Activated B cell treated with CpG ODN at 0.5 μM for 24 hours (primary cell): ENCODE data around the gene MAML2. TPM values are rescaled to one million over a fixed set of nuclear protein-coding genes. Genes with fewer than 3 reads are reported as not detected.

Experiments used
- ATAC-seq: fragments of 200-7000 bp; cut with Tn5 transposase; one replicate; pipeline ENCODE4 v1.10.0; 2021; ENCODE audit warnings: low read depth, mild to moderate bottlenecking, moderate library complexity
- CTCF ChIA-PET: fragments of 350-600 bp; sonication (Branson Sonifier 250); formaldehyde crosslinking; loops from one replicate; lab custom pipeline; 2021; ENCODE audit warnings: antibody characterized with exemption; lab: Charles Lee
- POLR2A ChIA-PET: fragments of 350-600 bp; sonication (Branson Sonifier 250); formaldehyde crosslinking; loops from one replicate; lab custom pipeline; 2021; ENCODE audit warnings: antibody characterized with exemption; lab: Charles Lee
- DNase-seq: peaks from one replicate; pipeline ENCODE4 v3.0.0; 2022
- H3K27ac Mint-ChIP-seq: one replicate; pipeline ENCODE4 v1.8.0; 2020; ENCODE audit warnings: mixed read lengths
- H3K27me3 Mint-ChIP-seq: one replicate; pipeline ENCODE4 v1.8.0; 2021; ENCODE audit warnings: mixed read lengths
- H3K36me3 Mint-ChIP-seq: one replicate; pipeline ENCODE4 v1.8.0; 2021; ENCODE audit warnings: low read depth, mixed read lengths
- H3K4me1 Mint-ChIP-seq: one replicate; pipeline ENCODE4 v1.8.0; 2021; ENCODE audit warnings: mixed read lengths
- H3K4me3 Mint-ChIP-seq: one replicate; pipeline ENCODE4 v1.8.0; 2020; ENCODE audit warnings: mild to moderate bottlenecking, mixed read lengths
- H3K9me3 Mint-ChIP-seq: one replicate; pipeline ENCODE4 v1.8.0; 2020; ENCODE audit warnings: mixed read lengths
- CTCF ChIP-seq: fragments of 200-600 bp; IDR thresholded peaks from one replicate; pipeline ENCODE4 v1.8.0; 2022; ENCODE audit warnings: antibody characterized with exemption, mild to moderate bottlenecking
- intact Hi-C: fragments of 100-400 bp; cut with micrococcal nuclease; formaldehyde crosslinking; loops from one replicate; pipeline ENCODE4 v1.15.1; 2024
- total RNA-seq: library from RNA; stranded (reverse); gene quantifications from 2 replicates; pipeline ENCODE4 v1.2.3, GENCODE V29; 2022

The MAML2 gene
- total RNA-seq, 1 donor from 2014 or later = 24.8 TPM

- Mint-ChIP-seq H3K9me3 (peaks cover 5% of the 10 kb centered on the region), H3K27ac (no peak overlapping the region), H3K36me3 (peaks cover 24% of the 10 kb centered on the region), H3K27me3 (no peaks in the 10 kb centered on the region), H3K4me1 (peaks cover 58% of the 10 kb centered on the region), H3K4me3 (no peak overlapping the region)
- ChIA-PET CTCF (interaction anchor here (0.8 kb wide), 1 partner anchor 59 kb away, joined by 3 read pairs; no protein-coding TSS in a partner anchor), POLR2A (no interaction called here)
- DNase-seq (no peak), ATAC-seq (no peak)
- intact Hi-C loops = no loop called here
- TF ChIP-seq CTCF = no peak
Measured at GRCh38 chr11:96284917-96285316, 58.1 kb downstream of the MAML2 start.

GRCh38 chr11:96284401-96284800 is 58.6 kb downstream of the MAML2 start:
- Mint-ChIP-seq H3K4me3 (no peak overlapping the region), H3K27ac (no peak overlapping the region), H3K36me3 (peaks cover 24% of the 10 kb centered on the region), H3K9me3 (peaks cover 5% of the 10 kb centered on the region), H3K27me3 (no peaks in the 10 kb centered on the region), H3K4me1 (peaks cover 61% of the 10 kb centered on the region)
- intact Hi-C loops = no loop called here
- ChIA-PET CTCF (no interaction called here), POLR2A (no interaction called here)
- DNase-seq = no peak
- no peak for ATAC-seq
- no peak for TF ChIP-seq CTCF

GRCh38 chr11:96282625-96283220 is 60.3 kb downstream of the MAML2 start:
- Mint-ChIP-seq H3K4me1 (peaks cover 66% of the 10 kb centered on the region), H3K36me3 (peaks cover 24% of the 10 kb centered on the region), H3K4me3 (no peak overlapping the region), H3K27me3 (no peaks in the 10 kb centered on the region), H3K9me3 (peaks cover 5% of the 10 kb centered on the region), H3K27ac (no peak overlapping the region)
- ChIA-PET CTCF (no interaction called here), POLR2A (no interaction called here)
- ATAC-seq (no peak), DNase-seq (no peak)
- TF ChIP-seq CTCF = no peak
- intact Hi-C loops = no loop called here

- intact Hi-C loops = no loop called here
- ATAC-seq (no peak), DNase-seq (no peak)
- no peak overlapping the region for H3K4me3 Mint-ChIP-seq
- no peaks in the 10 kb centered on the region for H3K9me3 Mint-ChIP-seq
- H3K36me3 Mint-ChIP-seq = peaks cover 20% of the 10 kb centered on the region
- H3K4me1 Mint-ChIP-seq = peaks cover 56% of the 10 kb centered on the region
- H3K27ac Mint-ChIP-seq = no peak overlapping the region
- POLR2A ChIA-PET = interaction anchor here (0.9 kb wide), 1 partner anchor 14 kb away, joined by 4 read pairs; no protein-coding TSS in a partner anchor
- CTCF ChIA-PET = interaction anchor here (1.2 to 1.5 kb wide), 3 partner anchors 10 to 63 kb away, joined by 3 to 4 read pairs (median 3); partner anchors contain the start of gene MAML2
- no peaks in the 10 kb centered on the region for H3K27me3 Mint-ChIP-seq
- no peak for TF ChIP-seq CTCF
Measured at GRCh38 chr11:96280444-96280843, 62.6 kb downstream of the MAML2 start.

- CTCF ChIA-PET = interaction anchor here (1.2 to 1.5 kb wide), 4 partner anchors 10 to 63 kb away, joined by 3 to 4 read pairs (median 3); partner anchors contain the start of gene MAML2
- DNase-seq (no peak), ATAC-seq (no peak)
- intact Hi-C loops = no loop called here
- no peak overlapping the region for H3K27ac Mint-ChIP-seq
- no peak overlapping the region for H3K4me3 Mint-ChIP-seq
- POLR2A ChIA-PET = interaction anchor here (0.6 kb wide), 1 partner anchor 9 kb away, joined by 4 read pairs; no protein-coding TSS in a partner anchor
- peaks cover 51% of the 10 kb centered on the region for H3K4me1 Mint-ChIP-seq
- TF ChIP-seq CTCF = no peak
- H3K9me3 Mint-ChIP-seq = no peaks in the 10 kb centered on the region
- no peaks in the 10 kb centered on the region for H3K27me3 Mint-ChIP-seq
- peaks cover 16% of the 10 kb centered on the region for H3K36me3 Mint-ChIP-seq
Measured at GRCh38 chr11:96279896-96280290, 63.1 kb downstream of the MAML2 start.
